ENCODE data around the gene SCRN2.

Gene SCRN2

GRCh38 chr17:47871048-47871447 is 30.0 kb upstream of the SCRN2 start:
- no peak for DNase-seq

DNA sequence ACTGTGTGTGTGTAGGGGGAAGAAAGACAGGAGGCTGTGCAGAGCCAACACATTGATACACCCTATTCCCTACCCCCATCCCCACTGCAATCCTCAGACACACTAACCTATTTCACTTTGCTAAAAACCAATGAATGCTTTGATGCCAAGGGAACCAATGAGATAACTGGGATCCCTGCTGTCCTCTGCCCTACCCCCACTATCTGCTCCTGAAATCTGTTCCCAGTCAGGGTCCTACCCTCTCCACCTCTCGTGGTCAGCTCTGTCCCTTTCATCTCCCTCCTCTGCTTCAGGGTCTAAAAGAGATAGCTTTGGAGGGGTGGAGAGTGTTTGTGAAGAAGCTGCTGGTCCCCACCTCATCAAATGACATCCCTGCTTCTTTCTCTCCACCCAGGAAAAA is 29.0 kb upstream of the SCRN2 start:
- DNase-seq = no peak

GRCh38 chr17:47869114-47869513 is 28.0 kb upstream of the SCRN2 start:
- no peak for DNase-seq

DNA sequence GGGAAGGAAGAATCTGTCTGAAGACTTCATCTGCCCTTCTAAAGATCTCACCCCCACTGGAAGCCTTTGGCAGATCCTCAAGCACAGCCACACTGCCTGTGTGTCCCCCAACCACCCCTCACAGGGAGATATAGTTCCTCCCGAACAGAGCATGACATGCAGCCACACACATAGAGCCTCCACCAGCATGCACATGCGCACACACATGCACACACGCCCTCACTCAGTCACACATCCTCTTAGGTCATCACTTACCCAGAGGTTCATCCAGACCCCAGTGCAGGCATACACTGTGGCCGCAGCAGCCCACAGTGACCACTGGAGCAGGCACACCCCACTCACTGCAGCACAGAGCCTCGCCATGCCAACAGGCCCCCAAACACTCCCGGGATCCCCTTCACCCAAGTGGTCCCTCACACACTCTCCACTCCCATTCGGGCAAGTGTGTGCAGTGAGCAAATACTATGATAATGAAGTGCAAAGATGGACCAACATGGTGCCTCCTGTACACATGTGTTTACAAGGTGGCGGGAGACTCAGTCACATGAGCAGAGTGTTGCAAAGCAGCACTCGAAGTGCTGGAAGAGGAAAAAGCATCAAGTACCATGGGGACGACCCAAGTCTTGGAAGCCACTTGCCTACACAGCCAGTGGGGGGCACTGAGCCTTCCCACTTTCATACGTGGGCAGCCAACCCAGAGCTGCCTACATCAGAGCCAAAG is 26.9 kb upstream of the SCRN2 start:
- no peak for DNase-seq

- no peak for DNase-seq
Observed at GRCh38 chr17:47866941-47867340, 25.9 kb upstream of the SCRN2 start.

DNA sequence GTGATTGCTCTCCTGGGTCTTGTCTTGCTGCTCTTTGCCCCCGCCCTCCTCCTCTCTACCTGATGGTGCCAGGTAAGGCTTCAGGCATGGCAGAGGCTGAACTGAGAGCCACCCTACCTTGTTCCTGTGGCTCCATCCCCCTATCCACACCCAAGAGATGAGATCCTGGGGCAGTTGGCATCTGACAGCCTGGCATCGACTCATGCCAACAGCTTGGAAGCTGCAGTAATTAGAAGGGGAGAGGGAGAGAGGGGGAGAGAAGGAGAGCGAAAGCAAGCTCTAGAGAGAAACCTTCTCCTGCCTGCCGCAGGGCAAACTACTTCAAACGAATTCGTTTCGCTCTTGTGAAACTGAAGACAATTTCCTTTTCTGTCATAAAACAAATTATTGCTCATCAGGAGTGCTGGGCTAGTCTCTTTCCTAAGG is 23.7 kb upstream of the SCRN2 start:
- no peak for DNase-seq

GRCh38 chr17:47862621-47863440 is 21.8 kb upstream of the SCRN2 start:
- no peak for DNase-seq

GRCh38 chr17:47860386-47860785 is 19.3 kb upstream of the SCRN2 start:
- DNase-seq = no peak

GRCh38 chr17:47857551-47858455 is 16.7 kb upstream of the SCRN2 start:
- no peak for DNase-seq

GRCh38 chr17:47856830-47857229 is 15.8 kb upstream of the SCRN2 start:
- no peak for DNase-seq

DNA sequence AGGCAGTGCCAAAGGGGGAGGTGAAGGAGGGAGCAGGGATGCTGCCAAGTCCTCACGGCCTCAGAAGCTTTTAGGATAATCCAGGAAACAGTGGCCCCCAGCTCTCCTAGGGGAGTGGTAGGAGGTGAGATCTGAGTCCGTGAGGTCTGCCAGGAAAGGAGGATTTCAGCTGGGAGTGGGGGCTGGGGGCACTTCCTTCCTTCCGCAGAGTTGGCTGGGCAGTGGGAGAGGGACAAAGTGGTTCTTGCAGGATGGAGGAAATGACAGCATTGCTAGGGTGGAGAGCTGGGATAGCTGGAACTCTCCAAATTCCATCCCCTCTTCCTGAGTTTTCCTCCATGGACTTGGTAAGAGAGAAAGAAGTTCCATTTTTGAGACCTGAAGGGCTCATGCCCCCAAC is 14.7 kb upstream of the SCRN2 start:
- no peak for DNase-seq

- DNase-seq = no peak
Observed at GRCh38 chr17:47853616-47854015, 12.5 kb upstream of the SCRN2 start.

- DNase-seq = no peak
Observed at GRCh38 chr17:47852113-47852949, 11.3 kb upstream of the SCRN2 start.

- DNase-seq = no peak
Observed at GRCh38 chr17:47851764-47852112, 10.7 kb upstream of the SCRN2 start.

DNA sequence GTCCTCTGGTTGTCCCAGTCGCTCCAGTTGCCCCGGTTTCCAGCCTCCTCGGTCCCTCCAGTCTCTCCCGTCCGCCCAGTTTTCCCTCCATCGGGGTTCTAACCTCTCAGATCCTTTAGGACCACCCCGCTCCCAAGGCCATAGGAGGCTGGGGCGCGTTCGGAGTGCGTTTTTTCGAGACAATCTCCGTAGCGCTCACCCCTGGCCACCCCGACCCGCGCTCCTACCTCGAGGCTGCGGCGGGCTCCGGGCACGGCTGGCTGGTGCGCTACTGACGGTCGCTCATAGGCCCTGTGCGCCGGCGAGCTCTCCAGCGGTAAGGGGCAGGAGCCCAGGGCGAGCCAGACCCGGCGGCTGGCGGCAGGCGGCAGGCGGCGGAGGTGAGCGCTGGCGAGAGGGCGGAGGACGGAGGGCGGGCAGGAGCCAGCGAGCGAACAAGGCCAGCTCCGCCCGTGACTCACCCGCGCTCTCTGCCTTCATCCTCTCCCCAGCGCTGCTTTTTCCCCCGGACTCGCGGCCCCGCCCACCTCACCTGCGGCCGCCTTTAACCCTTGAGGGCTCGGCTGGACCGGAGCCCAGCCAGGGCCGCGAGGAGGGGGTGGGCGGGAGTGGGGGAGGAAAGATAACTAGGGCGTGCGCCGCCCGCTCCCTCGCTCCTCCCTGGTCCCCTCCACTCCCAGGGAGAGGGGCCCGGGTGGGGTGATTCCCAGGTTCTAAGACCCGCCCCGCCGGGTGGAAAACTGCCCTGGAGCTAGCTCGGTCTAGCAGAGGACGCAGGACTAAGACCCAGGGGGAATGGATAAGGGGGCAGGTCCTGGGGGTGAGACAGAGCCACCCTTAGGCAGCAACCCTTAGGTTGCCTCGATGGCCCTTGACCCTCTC is 9.9 kb upstream of the SCRN2 start, which contains the start of gene SP6:
Gene SP6 (minus strand): TSS at position 472 of the 882 bp plus-strand sequence. CDS start 2,734 bp downstream, outside the sequence.
- peak; percentile 70 for DNase-seq

- DNase-seq = no peak
Observed at GRCh38 chr17:47850373-47850691, 9.3 kb upstream of the SCRN2 start.

DNA sequence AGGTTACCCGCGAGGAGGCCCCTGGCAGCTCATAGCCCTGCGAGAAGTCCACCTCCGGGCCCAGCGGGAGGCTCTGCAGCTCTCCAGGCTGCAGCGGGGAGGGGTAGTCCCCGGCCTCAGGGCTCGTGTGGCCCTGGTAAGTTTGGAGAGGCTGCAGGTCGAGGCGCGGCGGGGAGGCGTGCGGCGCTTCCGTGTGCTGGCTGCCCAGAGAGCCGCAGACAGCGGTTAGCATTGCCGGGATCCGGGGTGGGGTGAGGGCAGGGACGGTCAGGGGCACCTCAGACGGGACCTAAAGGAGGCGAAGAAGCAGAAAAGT is 7.1 kb upstream of the SCRN2 start:
- DNase-seq = no peak

- DNase-seq = no peak
Observed at GRCh38 chr17:47847341-47848197, 6.5 kb upstream of the SCRN2 start.

DNA sequence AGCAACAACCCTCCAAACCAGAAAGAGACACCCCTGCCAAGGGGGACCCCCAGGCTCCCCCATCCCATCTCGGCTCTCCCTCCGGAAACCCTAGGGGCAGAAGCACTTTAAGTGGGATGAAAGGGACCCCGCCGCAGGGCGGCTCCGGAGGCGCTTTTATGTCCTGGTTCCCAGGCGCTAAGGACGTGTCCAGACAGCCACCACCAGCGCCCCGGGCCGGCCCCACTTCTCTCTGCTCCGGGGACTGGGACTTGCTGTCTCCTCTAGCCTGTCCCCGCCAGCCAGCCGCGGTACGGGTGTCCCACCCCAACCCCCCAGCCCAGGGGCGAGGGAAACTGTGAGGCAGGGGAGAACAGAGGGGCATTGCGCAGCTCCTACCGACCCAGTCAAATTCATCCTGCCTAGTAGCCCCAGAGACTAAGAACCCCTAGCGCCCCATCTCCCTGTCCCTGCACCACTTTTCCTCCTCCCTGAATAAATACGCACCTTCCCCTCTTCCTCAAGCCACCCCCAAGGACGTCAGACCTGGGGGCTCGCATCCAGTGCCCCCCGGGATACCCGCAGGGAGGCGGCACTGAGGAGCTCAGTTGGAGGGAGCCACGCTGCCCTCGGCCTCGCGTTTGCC is 5.8 kb upstream of the SCRN2 start:
- no peak for DNase-seq

DNA sequence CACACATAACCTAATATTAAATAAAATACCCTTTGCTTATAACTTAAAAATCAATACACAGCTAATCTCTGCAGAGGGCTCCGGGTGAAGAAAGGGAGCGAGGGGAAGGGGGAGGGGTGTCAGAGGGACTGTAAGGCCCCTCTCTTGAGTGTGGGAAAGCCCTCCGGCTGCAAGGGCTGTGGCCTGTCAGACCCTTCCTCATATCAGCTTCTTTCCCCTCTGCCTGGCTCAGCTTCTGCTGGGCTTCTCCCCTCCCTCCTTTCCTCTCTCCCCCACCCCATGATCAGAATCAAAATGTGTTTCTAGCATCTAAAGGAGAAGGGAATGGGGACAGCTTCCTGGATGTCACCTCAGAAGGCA is 4.6 kb upstream of the SCRN2 start:
- DNase-seq = no peak

All from stimulated activated CD4-positive, alpha-beta T cell treated with anti-CD3 and anti-CD28 coated beads, Interleukin-4, amount 100 ng/mL, for 4 hours (primary cell).